Sigmoid colon (tissue), 7 donors: Measurements from ENCODE around the gene UBTD1. TPM values are rescaled to one million over a fixed set of nuclear protein-coding genes. Genes with fewer than 3 reads are reported as not detected.

Source experiments
- DNase-seq: peaks from one replicate; pipeline ENCODE4 v3.0.0-alpha.2; 2019
- H3K27ac ChIP-seq, 4 donors: fragments of 200-600 bp; sonication (generic); one replicate each; pipeline ENCODE4 v1.5.1; 2016 to 2019; ENCODE audit warnings: mild to moderate bottlenecking in 1 of 4
- H3K27me3 ChIP-seq, 3 donors: fragments of 200-600 bp; sonication (generic); one replicate each; pipeline ENCODE4 v1.5.1; 2019; ENCODE audit warnings: mild to moderate bottlenecking in 1 of 3
- H3K36me3 ChIP-seq, 4 donors: fragments of 200-600 bp; sonication (generic); one replicate each; pipeline ENCODE4 v1.5.1; 2016 to 2019
- H3K4me1 ChIP-seq, 4 donors: fragments of 200-600 bp; sonication (generic); one replicate each; pipeline ENCODE4 v1.5.1; 2017 to 2019
- H3K4me3 ChIP-seq, 4 donors: fragments of 200-600 bp; sonication (generic); one replicate each; pipeline ENCODE4 v1.5.1; 2017 to 2019; ENCODE audit warnings: mild to moderate bottlenecking in 2 of 4, moderate library complexity in 1 of 4
- H3K9me3 ChIP-seq, 4 donors: fragments of 200-600 bp in 3 of 4; sonication (generic) in 3 of 4; one replicate each; pipeline versions ENCODE4 v1.5.1 to v1.6.1; 2013 to 2019
- EP300 ChIP-seq, 4 donors: sonication (generic); formaldehyde crosslinking; IDR thresholded peaks; one replicate each; pipeline ENCODE4 v1.6.1; 2017; ENCODE audit warnings: antibody characterized with exemption in 4 of 4
- POLR2A ChIP-seq, 2 donors: fragments of 450-650 bp; IDR thresholded peaks; one replicate each; pipeline ENCODE4 v1.6.1; 2016; ENCODE audit warnings: antibody characterized with exemption in 2 of 2, mild to moderate bottlenecking in 2 of 2, moderate library complexity in 2 of 2
- POLR2AphosphoS5 ChIP-seq, 4 donors: sonication (generic); formaldehyde crosslinking; IDR thresholded peaks; one replicate each; pipeline ENCODE4 v1.6.1; 2017; ENCODE audit warnings: antibody characterized with exemption in 4 of 4
- WGBS, 2 donors: extraction: QIAGEN DNeasy Blood & Tissue Kit; methylation state at CpG; one replicate each; pipeline ENCODE4 v1.1.7; 2013; 5-methylcytosine and 5-hydroxymethylcytosine counted together
- intact Hi-C: fragments of 100-400 bp; cut with DNase I; formaldehyde crosslinking; loops from one replicate; pipeline ENCODE4 v1.15.1; 2023
- polyA plus RNA-seq, 3 donors: library from polyadenylated mRNA; stranded (reverse); fragments of 200-250 nt; gene quantifications; one replicate each; pipeline ENCODE4 v1.2.3, GENCODE V29; 2013
- total RNA-seq, 4 donors: library from RNA; depleted of rRNA; stranded (reverse); fragments of >200 nt; gene quantifications; one replicate each; pipeline ENCODE4 v1.1.0, GENCODE V29; 2016
- TF ChIP-seq, protein P1 (sequence below), 4 experiments: fragments of 450-650 bp in 3 of 4; fragments of 200-600 bp in 1 of 4; IDR thresholded peaks; one replicate each; pipeline ENCODE4 v1.5.1; 2016 to 2019; ENCODE audit warnings: antibody characterized with exemption in 4 of 4, mild to moderate bottlenecking in 3 of 4, moderate library complexity in 2 of 4
- donor health status: healthy with polysubstance abuse.
- donor health status: Bipolar disorder and iron deficiency.
- donor health status: healthy.

Gene UBTD1
- total and polyA plus RNA-seq, 7 donors = 2.3 to 7.9 (median 5.9) TPM

DNA sequence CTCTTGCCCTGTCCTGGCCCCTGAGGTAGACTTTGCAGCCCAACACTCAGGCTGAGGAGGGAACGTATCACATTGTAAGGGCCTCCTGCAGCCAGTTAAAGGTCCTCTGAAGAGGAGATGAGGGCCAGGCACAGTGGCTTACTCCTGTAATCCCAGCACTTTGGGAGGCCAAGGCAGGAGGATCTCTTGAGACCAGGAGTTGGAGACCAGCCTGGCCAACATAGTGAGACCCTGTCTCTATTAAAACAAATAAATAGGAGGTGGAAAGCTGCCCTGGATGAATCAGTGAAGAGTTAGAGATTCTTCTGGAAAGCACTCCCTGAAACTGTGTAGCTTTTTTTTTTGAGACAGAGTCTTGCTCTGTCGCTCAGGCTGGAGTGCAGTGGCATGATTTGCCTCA is 88.5 kb downstream of the UBTD1 start:
- H3K4me1 ChIP-seq = no peaks in the 10 kb centered on the region
- no peaks in the 10 kb centered on the region for H3K36me3 ChIP-seq
- WGBS, 2 donors = 89 to 93% methylated on average over 2 of the region's 2 CpGs
- no peak for DNase-seq
- no peak for TF ChIP-seq POLR2AphosphoS5 (IDR thresholded peaks at IDR 0.05)
- no peak for TF ChIP-seq EP300 (IDR thresholded peaks at IDR 0.05)
- TF ChIP-seq, protein P1, sequence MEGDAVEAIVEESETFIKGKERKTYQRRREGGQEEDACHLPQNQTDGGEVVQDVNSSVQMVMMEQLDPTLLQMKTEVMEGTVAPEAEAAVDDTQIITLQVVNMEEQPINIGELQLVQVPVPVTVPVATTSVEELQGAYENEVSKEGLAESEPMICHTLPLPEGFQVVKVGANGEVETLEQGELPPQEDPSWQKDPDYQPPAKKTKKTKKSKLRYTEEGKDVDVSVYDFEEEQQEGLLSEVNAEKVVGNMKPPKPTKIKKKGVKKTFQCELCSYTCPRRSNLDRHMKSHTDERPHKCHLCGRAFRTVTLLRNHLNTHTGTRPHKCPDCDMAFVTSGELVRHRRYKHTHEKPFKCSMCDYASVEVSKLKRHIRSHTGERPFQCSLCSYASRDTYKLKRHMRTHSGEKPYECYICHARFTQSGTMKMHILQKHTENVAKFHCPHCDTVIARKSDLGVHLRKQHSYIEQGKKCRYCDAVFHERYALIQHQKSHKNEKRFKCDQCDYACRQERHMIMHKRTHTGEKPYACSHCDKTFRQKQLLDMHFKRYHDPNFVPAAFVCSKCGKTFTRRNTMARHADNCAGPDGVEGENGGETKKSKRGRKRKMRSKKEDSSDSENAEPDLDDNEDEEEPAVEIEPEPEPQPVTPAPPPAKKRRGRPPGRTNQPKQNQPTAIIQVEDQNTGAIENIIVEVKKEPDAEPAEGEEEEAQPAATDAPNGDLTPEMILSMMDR (IDR thresholded peaks at IDR 0.05) = no peak
- no peak for TF ChIP-seq POLR2A (IDR thresholded peaks at IDR 0.05)
- no peaks in the 10 kb centered on the region for H3K9me3 ChIP-seq
- intact Hi-C loops = no loop called here
- H3K4me3 ChIP-seq = no peak overlapping the region
- no peaks in the 10 kb centered on the region for H3K27me3 ChIP-seq
- no peak overlapping the region for H3K27ac ChIP-seq

DNA sequence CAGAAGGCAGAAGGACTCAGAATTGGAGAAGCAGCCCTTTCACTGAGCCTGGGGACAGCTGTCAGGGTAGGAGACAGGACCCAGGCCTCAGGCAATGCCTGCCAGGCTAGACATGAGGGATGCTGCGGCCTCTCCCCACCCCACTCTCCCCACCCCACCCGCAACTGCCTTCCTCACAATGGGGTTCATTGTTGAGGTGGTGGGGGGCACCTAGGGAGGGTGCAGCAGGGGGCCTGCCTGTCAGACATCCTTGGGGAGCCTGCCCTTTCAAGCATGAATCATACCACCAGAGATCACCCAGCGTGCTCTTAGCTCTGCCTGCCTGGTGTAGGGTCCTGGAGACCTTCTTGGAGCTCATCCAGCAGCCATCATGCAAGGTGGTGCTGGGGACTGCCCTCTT is 90.8 kb downstream of the UBTD1 start, which contains the start of gene C10orf62:
Gene C10orf62, plus strand, starts transcription at position 243 of the 400 bp plus-strand sequence. CDS start 177 bp downstream, outside the sequence.
- Histone ChIP-seq H3K9me3 (no peaks in the 10 kb centered on the region), H3K36me3 (no peaks in the 10 kb centered on the region), H3K4me3 (no peak within 1 kb of the TSS), H3K4me1 (peaks cover 0 to 11% (median 10%) of the 10 kb centered on the region in 4 donors), H3K27ac (no peak within 1 kb of the TSS), H3K27me3 (no peaks in the 10 kb centered on the region)
- 73 to 90% methylated on average over 3 of the region's 3 CpGs for WGBS, 2 donors
- no peak for DNase-seq
- intact Hi-C loops = no loop called here
- TF ChIP-seq, protein P1 (IDR thresholded peaks at IDR 0.05) = no peak
- TF ChIP-seq POLR2A (IDR thresholded peaks at IDR 0.05) (no peak), EP300 (IDR thresholded peaks at IDR 0.05) (no peak), POLR2AphosphoS5 (IDR thresholded peaks at IDR 0.05) (no peak)

DNA sequence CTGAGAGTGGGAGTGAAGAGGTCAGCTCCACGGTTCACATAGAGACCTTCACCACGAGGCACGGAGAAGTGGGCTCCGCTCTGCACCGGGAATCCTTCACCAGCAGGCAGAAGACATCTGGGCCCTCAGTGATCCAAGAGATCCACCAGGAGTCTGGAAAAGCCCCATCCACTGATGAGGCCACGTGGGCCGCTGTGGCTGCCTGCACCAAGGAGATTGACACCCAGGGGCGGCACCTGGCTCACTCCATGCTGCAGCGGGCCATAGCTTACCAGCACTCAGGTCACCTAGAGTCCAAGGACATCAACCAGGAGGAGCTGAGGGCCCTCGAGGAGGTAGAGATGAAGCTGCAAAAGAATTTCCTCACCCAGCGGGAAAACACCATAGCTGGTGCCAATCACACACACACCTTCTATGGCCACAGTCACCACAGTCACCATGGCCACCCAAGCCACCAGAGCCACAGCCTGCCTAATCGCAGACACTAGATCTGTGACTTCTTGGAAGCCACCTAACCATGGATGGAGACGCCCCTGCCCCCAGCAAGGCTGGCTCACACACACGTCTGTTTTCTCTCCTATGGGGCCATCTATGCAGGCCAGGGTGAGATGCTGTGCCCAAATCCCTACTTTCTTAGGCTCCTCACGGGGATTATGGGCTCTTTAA is 91.5 kb downstream of the UBTD1 start:
- peaks cover 0 to 11% (median 10%) of the 10 kb centered on the region in 4 donors for H3K4me1 ChIP-seq
- intact Hi-C loops = no loop called here
- 91 to 92% methylated on average over 15 of the region's 15 CpGs for WGBS, 2 donors
- no peak for DNase-seq
- no peaks in the 10 kb centered on the region for H3K9me3 ChIP-seq
- H3K27me3 ChIP-seq = no peaks in the 10 kb centered on the region
- no peaks in the 10 kb centered on the region for H3K36me3 ChIP-seq
- H3K27ac ChIP-seq = no peak overlapping the region
- TF ChIP-seq POLR2AphosphoS5 (IDR thresholded peaks at IDR 0.05) = no peak
- no peak for TF ChIP-seq POLR2A (IDR thresholded peaks at IDR 0.05)
- no peak for TF ChIP-seq EP300 (IDR thresholded peaks at IDR 0.05)
- TF ChIP-seq, protein P1 (IDR thresholded peaks at IDR 0.05) = no peak
- H3K4me3 ChIP-seq = no peak overlapping the region

DNA sequence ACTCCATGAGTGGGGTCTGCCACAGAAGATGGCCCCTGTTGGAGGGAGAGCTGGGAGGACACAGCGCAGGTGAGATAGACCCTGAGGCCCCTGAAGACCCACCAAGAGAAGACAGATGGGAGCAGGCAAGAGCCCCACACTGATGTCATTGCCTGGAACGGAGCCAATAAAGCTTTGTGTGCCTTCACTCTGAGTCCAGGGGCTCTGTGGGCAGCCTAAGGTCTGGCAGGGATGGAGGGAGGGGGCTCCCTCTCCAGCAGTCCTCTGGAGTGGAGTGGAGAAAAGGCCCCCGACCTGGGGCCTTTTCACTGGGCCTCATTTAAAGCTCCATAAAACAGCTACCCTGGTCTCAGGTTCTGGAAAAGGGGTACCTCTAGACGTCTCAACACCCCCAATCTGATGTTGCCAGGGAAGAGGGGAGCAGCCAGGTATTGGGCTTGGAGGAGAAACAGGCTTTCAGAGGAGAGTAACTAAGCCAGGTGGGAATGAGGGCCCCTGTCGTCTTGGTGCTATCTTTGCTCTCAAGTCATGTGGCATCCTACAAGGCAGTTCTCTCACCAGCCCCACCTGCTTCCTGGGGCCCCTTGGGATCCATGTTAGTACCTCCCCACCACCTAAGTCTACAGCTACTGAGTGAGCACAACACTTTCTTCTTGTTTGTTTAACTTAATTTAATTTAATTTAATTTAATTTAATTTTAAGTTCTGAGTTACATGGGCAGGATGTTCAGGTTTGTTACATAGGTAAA is 92.2 kb downstream of the UBTD1 start:
- H3K9me3 ChIP-seq = no peaks in the 10 kb centered on the region
- H3K36me3 ChIP-seq = no peaks in the 10 kb centered on the region
- H3K27me3 ChIP-seq = no peaks in the 10 kb centered on the region
- intact Hi-C loops = no loop called here
- no peak overlapping the region for H3K27ac ChIP-seq
- WGBS, 2 donors = 72 to 77% methylated on average over 5 of the region's 5 CpGs
- peaks cover 0 to 18% (median 17%) of the 10 kb centered on the region in 4 donors for H3K4me1 ChIP-seq
- H3K4me3 ChIP-seq = no peak overlapping the region
- DNase-seq = no peak
- no peak for TF ChIP-seq POLR2A (IDR thresholded peaks at IDR 0.05)
- TF ChIP-seq, protein P1 (IDR thresholded peaks at IDR 0.05) = no peak
- TF ChIP-seq EP300 (IDR thresholded peaks at IDR 0.05) = no peak
- TF ChIP-seq POLR2AphosphoS5 (IDR thresholded peaks at IDR 0.05) = no peak
